ENCODE results near the gene SCAF1. TPM values are rescaled to one million over a fixed set of nuclear protein-coding genes. Genes with fewer than 3 reads are reported as not detected.

Gene SCAF1
- total RNA-seq, 1 donor from 2014 or later: 79.7 TPM

DNA sequence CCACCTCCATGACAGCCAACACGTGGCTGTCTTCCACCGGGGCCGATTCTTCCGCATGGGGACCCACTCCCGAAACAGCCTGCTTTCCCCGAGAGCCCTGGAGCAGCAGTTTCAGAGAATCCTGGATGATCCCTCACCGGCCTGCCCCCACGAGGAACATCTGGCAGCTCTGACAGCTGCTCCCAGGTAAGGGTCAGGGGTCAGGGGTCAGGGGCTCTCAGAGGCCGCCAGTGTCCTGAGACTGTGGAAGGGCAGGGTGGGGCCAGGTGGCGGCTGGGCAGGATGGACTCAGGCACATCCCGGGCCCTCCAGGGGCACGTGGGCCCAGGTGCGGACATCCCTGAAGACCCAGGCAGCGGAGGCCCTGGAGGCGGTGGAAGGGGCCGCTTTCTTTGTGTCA is 63.9 kb downstream of the SCAF1 start:
- no peaks in the 10 kb centered on the region for H3K36me3 Mint-ChIP-seq (ENCODE audit: low read depth)
- H3K27ac Mint-ChIP-seq: no peak overlapping the region
- intact Hi-C loops (cut with micrococcal nuclease): no loop called here
- no peak for DNase-seq (ENCODE audit: low spot score)
- no peaks in the 10 kb centered on the region for H3K4me1 Mint-ChIP-seq (ENCODE audit: low read depth)
- no peaks in the 10 kb centered on the region for H3K9me3 Mint-ChIP-seq
- peaks cover 4% of the 10 kb centered on the region for H3K27me3 Mint-ChIP-seq (ENCODE audit: insufficient read depth)
- H3K4me3 Mint-ChIP-seq: no peak overlapping the region

Other genes with a start within 250 kb of the SCAF1 start
- not detected in 2 replicates for gene PTH2, start 218.8 kb upstream of the SCAF1 start, total RNA-seq
- not detected in 2 replicates for gene GFY, start 216.8 kb upstream of the SCAF1 start, total RNA-seq
- 0.16 TPM in 1 of 2 replicates, not detected in the other for gene SLC17A7, start 200.7 kb upstream of the SCAF1 start, total RNA-seq
- 124 and 126 TPM in 2 replicates for gene PIH1D1, start 190.4 kb upstream of the SCAF1 start, total RNA-seq
- 23.1 and 24.5 TPM in 2 replicates for gene ALDH16A1, start 189.0 kb upstream of the SCAF1 start, total RNA-seq
- gene FLT3LG, start 168.0 kb upstream of the SCAF1 start, total RNA-seq: 58.4 and 65.4 TPM in 2 replicates
- gene RPL13A, start 154.6 kb upstream of the SCAF1 start, total RNA-seq: 2,876 and 2,988 TPM in 2 replicates
- gene RPS11, start 145.8 kb upstream of the SCAF1 start, total RNA-seq: 1,890 and 1,927 TPM in 2 replicates
- 0.88 and 1.1 TPM in 2 replicates for gene FCGRT, start 129.5 kb upstream of the SCAF1 start, total RNA-seq
- 2.0 and 2.1 TPM in 2 replicates for gene RCN3, start 114.2 kb upstream of the SCAF1 start, total RNA-seq
- 72.1 and 77.5 TPM in 2 replicates for gene NOSIP, start 61.7 kb upstream of the SCAF1 start, total RNA-seq
- 0.59 and 1.2 TPM in 2 replicates for gene PRRG2, start 60.9 kb upstream of the SCAF1 start, total RNA-seq
- 32.3 and 34.2 TPM in 2 replicates for gene PRR12, start 51.0 kb upstream of the SCAF1 start, total RNA-seq
- gene RRAS, start 2.1 kb upstream of the SCAF1 start, total RNA-seq: 4.4 and 4.7 TPM in 2 replicates
- 149 and 156 TPM in 2 replicates for gene IRF3, start 23.6 kb downstream of the SCAF1 start, total RNA-seq
- gene BCL2L12, start 23.7 kb downstream of the SCAF1 start, total RNA-seq: 72.2 and 73.7 TPM in 2 replicates
- 450 and 462 TPM in 2 replicates for gene PRMT1, start 35.1 kb downstream of the SCAF1 start, total RNA-seq
- gene ADM5, start 47.4 kb downstream of the SCAF1 start, total RNA-seq: 6.0 and 6.9 TPM in 2 replicates
- 3.1 and 3.9 TPM in 2 replicates for gene CPT1C, start 48.9 kb downstream of the SCAF1 start, total RNA-seq
- 1.3 and 2.0 TPM in 2 replicates for gene TSKS, start 121.1 kb downstream of the SCAF1 start, total RNA-seq
- 61.1 and 63.6 TPM in 2 replicates for gene AP2A1, start 124.8 kb downstream of the SCAF1 start, total RNA-seq
- gene FUZ, start 171.1 kb downstream of the SCAF1 start, total RNA-seq: 14.0 and 18.8 TPM in 2 replicates
- gene MED25, start 176.1 kb downstream of the SCAF1 start, total RNA-seq: 54.2 and 54.5 TPM in 2 replicates
- gene PTOV1, start 208.9 kb downstream of the SCAF1 start, total RNA-seq: 107 and 113 TPM in 2 replicates
- 138 and 141 TPM in 2 replicates for gene PNKP, start 225.4 kb downstream of the SCAF1 start, total RNA-seq
- gene AKT1S1, start 235.1 kb downstream of the SCAF1 start, total RNA-seq: 32.1 and 32.2 TPM in 2 replicates
- 38.7 and 41.8 TPM in 2 replicates for gene TBC1D17, start 235.5 kb downstream of the SCAF1 start, total RNA-seq